Kidney epithelial cell (primary cell): ENCODE measurements around the gene IGIP. TPM values are rescaled to one million over a fixed set of nuclear protein-coding genes. Genes with fewer than 3 reads are reported as not detected.

ENCODE experiments used
- DNase-seq: peaks from one replicate; pipeline ENCODE4 v3.0.0-alpha.2; 2010; ENCODE audit warnings: low read depth
- H3K27me3 ChIP-seq: 2 replicates; pipeline ENCODE4 v1.6.0; 2011; ENCODE audit warnings: low read length; ENCODE audit not compliant: control insufficient read depth, insufficient read depth
- H3K36me3 ChIP-seq: 2 replicates; pipeline ENCODE4 v1.5.1; 2011; ENCODE audit warnings: low read length; ENCODE audit not compliant: control insufficient read depth, insufficient read depth
- H3K4me3 ChIP-seq: 2 replicates; pipeline ENCODE4 v1.5.1; 2011; ENCODE audit warnings: low read depth, mild to moderate bottlenecking, control low read depth, low read length
- total RNA-seq: library from RNA; depleted of rRNA; stranded (reverse); fragments of >200 nt; gene quantifications from 2 replicates; pipeline ENCODE4 v1.2.3, GENCODE V29; 2015
- TF ChIP-seq, protein P1 (sequence below): IDR thresholded peaks from 2 replicates; pipeline ENCODE4 v1.5.1; 2011; ENCODE audit warnings: mild to moderate bottlenecking, moderate library complexity, low read length, control low read depth, inconsistent platforms; ENCODE audit not compliant: insufficient read depth, poor library complexity, severe bottlenecking

The IGIP gene
- total RNA-seq, 1 donor from 2014 or later = 4.1 TPM

DNA sequence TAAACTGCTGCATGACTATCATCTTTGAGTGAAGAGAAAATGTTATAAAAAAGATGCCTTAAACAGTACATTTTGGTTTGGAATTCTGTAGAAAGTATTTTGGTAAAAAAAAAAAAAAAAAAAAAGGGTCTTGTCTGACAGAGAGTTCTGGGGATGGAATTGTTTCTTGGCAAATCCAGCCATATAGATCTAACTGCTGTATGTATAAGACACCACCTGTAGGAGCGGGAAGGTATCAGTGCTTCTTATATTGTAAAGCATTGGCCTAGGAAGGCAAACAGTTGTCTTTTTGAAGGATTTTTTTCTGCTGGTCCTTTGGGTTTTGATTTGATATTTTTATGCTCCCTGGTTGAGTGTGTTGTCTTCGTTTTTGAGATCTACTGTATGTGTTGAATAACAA, 9.0 kb upstream of the IGIP start:
- TF ChIP-seq, protein P1, sequence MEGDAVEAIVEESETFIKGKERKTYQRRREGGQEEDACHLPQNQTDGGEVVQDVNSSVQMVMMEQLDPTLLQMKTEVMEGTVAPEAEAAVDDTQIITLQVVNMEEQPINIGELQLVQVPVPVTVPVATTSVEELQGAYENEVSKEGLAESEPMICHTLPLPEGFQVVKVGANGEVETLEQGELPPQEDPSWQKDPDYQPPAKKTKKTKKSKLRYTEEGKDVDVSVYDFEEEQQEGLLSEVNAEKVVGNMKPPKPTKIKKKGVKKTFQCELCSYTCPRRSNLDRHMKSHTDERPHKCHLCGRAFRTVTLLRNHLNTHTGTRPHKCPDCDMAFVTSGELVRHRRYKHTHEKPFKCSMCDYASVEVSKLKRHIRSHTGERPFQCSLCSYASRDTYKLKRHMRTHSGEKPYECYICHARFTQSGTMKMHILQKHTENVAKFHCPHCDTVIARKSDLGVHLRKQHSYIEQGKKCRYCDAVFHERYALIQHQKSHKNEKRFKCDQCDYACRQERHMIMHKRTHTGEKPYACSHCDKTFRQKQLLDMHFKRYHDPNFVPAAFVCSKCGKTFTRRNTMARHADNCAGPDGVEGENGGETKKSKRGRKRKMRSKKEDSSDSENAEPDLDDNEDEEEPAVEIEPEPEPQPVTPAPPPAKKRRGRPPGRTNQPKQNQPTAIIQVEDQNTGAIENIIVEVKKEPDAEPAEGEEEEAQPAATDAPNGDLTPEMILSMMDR = no peak
- DNase-seq = no peak
- H3K27me3 ChIP-seq = peaks cover 3% of the 10 kb centered on the region
- no peak overlapping the region for H3K4me3 ChIP-seq
- H3K36me3 ChIP-seq = no peaks in the 10 kb centered on the region

GRCh38 chr5:140117523-140117922, 8.2 kb upstream of the IGIP start:
- TF ChIP-seq, protein P1 = no peak
- H3K27me3 ChIP-seq = peaks cover 3% of the 10 kb centered on the region
- H3K36me3 ChIP-seq = no peaks in the 10 kb centered on the region
- H3K4me3 ChIP-seq = no peak overlapping the region
- DNase-seq = no peak

GRCh38 chr5:140118302-140118936, 7.3 kb upstream of the IGIP start:
- Histone ChIP-seq H3K27me3 (no peaks in the 10 kb centered on the region), H3K4me3 (no peak overlapping the region), H3K36me3 (no peaks in the 10 kb centered on the region)
- no peak for DNase-seq
- TF ChIP-seq, protein P1 = peak; percentile 15

DNA sequence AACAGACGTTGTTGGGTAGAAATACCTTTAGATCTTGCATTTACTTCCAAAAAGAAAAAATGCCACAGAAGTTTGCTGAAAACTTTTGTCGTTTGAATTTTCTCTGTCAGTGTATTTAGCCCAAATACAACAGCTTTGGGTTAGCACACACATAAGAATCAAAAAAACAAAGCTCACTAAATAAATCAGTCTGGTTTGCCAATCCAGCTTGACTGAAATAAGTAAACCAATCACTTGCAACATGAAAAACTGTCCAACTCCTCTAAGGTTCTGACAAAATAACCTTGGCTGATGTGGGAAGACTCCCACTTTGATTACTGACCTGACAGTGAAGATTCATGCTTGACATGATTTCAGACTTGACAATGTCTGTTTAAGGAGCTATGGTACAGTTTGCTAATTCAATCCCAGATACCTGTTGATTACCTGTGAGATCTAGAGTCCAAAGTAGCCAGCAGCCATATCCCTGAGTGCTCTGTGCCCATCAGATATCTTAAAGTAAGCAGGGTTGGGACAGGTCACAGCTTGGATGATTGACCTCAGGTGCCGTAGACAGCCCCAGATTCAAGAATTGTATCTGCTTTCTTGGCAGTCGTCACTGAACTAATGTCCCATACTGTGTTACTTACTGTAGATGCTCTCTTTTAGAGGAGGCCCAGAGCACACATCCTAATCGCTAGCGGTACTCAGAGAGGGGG, 727 bp downstream of the IGIP start:
- no peak for DNase-seq
- TF ChIP-seq, protein P1 = no peak
- Histone ChIP-seq H3K36me3 (no peaks in the 10 kb centered on the region), H3K27me3 (no peaks in the 10 kb centered on the region), H3K4me3 (no peak overlapping the region)

GRCh38 chr5:140128376-140128775, 2.6 kb downstream of the IGIP start:
- Histone ChIP-seq H3K4me3 (no peak overlapping the region), H3K36me3 (no peaks in the 10 kb centered on the region), H3K27me3 (no peaks in the 10 kb centered on the region)
- TF ChIP-seq, protein P1 = no peak
- no peak for DNase-seq
